ENCODE measurements around the gene HOXC12.
A peak's percentile ranks its signal among the peaks of the same experiment; 100 is the strongest.

Gene HOXC12

GRCh38 chr12:53941187-53941586 is 13.5 kb upstream of the HOXC12 start:
- DNase-seq (ENCODE audit: low spot score), result no peak

- DNase-seq (ENCODE audit: low spot score), result no peak
Observed at GRCh38 chr12:53941750-53942149, 13.0 kb upstream of the HOXC12 start.

- no peak for DNase-seq (ENCODE audit: low spot score)
Observed at GRCh38 chr12:53942467-53942997, 12.2 kb upstream of the HOXC12 start.

- DNase-seq (ENCODE audit: low spot score), result no peak
Observed at GRCh38 chr12:53944209-53944608, 10.5 kb upstream of the HOXC12 start.

GRCh38 chr12:53944907-53945847 is 9.5 kb upstream of the HOXC12 start:
- no peak for DNase-seq (ENCODE audit: low spot score)

- DNase-seq (ENCODE audit: low spot score), result no peak
Observed at GRCh38 chr12:53947743-53948142, 7.0 kb upstream of the HOXC12 start.

GRCh38 chr12:53948650-53949593 is 5.8 kb upstream of the HOXC12 start:
- DNase-seq (ENCODE audit: low spot score), result no peak

- DNase-seq (ENCODE audit: low spot score), result no peak
Observed at GRCh38 chr12:53949631-53950436, 4.9 kb upstream of the HOXC12 start.

GRCh38 chr12:53950437-53950773 is 4.3 kb upstream of the HOXC12 start:
- no peak for DNase-seq (ENCODE audit: low spot score)

- no peak for DNase-seq (ENCODE audit: low spot score)
Observed at GRCh38 chr12:53950789-53951576, 3.7 kb upstream of the HOXC12 start.

GRCh38 chr12:53951577-53952334 is 2.9 kb upstream of the HOXC12 start:
- DNase-seq (ENCODE audit: low spot score), result no peak

GRCh38 chr12:53952335-53952694 is 2.4 kb upstream of the HOXC12 start:
- peak; percentile 26 for DNase-seq (ENCODE audit: low spot score)

GRCh38 chr12:53952871-53953734 is 1.6 kb upstream of the HOXC12 start:
- peak; percentile 29 for DNase-seq (ENCODE audit: low spot score)

GRCh38 chr12:53953831-53954693 is 641 bp upstream of the HOXC12 start:
- DNase-seq (ENCODE audit: low spot score), result no peak

GRCh38 chr12:53955036-53955775 is 503 bp downstream of the HOXC12 start:
- no peak for DNase-seq (ENCODE audit: low spot score)

- no peak for DNase-seq (ENCODE audit: low spot score)
Observed at GRCh38 chr12:53955776-53956250, 1.1 kb downstream of the HOXC12 start.

GRCh38 chr12:53956251-53956887 is 1.7 kb downstream of the HOXC12 start:
- no peak for DNase-seq (ENCODE audit: low spot score)
